ENCODE results near the gene RPL36AL.
"Not testable (repeated sequence)": the region's sequence is repeated elsewhere in the genome, so short reads cannot be mapped to it uniquely, and the experiment has no call there.

Gene RPL36AL

GRCh38 chr14:49619273-49619672 is 1.2 kb downstream of the RPL36AL start:
- DNase-seq = not testable (repeated sequence)

GRCh38 chr14:49617852-49618519 is 2.4 kb downstream of the RPL36AL start:
- DNase-seq = no peak

DNA sequence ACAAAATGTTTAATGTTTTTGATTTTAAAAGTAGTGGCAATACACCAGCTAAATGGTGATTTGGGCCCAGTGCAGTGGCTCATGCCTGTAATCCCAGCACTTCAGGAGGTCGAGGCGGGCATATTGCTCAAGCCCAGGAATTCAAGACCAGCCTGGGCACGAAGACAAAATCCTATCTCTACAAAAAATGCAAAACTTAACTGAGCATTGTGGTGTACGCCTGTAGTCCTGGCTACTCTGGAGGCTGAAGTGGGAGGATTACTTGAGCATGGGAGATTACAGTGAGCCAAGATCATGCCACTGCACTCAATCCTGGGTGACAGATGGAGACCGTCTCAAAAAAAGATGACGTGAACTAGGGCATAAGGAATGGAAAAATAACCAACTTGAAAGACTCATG is 4.7 kb downstream of the RPL36AL start:
- DNase-seq = no peak

DNA sequence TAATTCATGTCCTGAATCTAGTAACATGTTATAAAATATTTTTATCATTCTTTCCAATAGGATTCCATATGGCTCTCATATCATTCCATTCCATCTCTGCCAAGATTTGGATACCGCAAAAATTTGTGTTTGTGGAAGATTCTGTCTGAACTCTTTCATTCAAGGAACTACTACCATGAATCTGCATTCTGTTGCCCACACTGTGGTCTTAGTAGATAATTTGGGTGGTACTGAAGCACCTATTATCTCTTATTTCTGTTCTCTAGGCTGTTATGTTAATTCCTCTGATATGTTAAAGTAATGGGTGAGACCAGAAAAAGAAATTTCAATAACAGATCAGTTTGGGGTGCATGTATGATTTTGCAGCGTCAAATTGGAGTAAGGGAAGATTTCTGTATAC is 6.2 kb downstream of the RPL36AL start:
- DNase-seq = no peak

- DNase-seq = no peak
Observed at GRCh38 chr14:49612671-49613070, 7.8 kb downstream of the RPL36AL start.

GRCh38 chr14:49612251-49612650 is 8.2 kb downstream of the RPL36AL start:
- no peak for DNase-seq

DNA sequence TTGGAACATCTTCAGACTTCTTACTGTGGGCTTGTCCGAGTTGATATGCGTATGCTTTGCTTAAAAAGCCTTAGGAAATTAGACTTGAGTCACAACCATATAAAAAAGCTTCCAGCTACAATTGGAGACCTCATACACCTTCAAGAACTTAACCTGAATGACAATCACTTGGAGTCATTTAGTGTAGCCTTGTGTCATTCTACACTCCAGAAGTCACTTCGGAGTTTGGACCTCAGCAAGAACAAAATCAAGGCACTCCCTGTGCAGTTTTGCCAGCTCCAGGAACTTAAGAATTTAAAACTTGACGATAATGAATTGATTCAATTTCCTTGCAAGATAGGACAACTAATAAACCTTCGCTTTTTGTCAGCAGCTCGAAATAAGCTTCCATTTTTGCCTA is 12.8 kb downstream of the RPL36AL start:
- no peak for DNase-seq

GRCh38 chr14:49598485-49599300 is 21.7 kb downstream of the RPL36AL start, which contains the start of gene LRR1:
TSS of gene LRR1 (plus strand) at chr14:49598940. CDS start at chr14:49599021, 81 bp downstream.
- DNase-seq = peak; percentile 81

- DNase-seq = no peak
Observed at GRCh38 chr14:49598189-49598484, 22.3 kb downstream of the RPL36AL start.

- no peak for DNase-seq
Observed at GRCh38 chr14:49594347-49595091, 25.9 kb downstream of the RPL36AL start.

- no peak for DNase-seq
Observed at GRCh38 chr14:49593016-49593415, 27.4 kb downstream of the RPL36AL start.

GRCh38 chr14:49589387-49589786 is 31.0 kb downstream of the RPL36AL start:
- no peak for DNase-seq

- peak; percentile 29 for DNase-seq
Observed at GRCh38 chr14:49586673-49587460, 33.6 kb downstream of the RPL36AL start.

DNA sequence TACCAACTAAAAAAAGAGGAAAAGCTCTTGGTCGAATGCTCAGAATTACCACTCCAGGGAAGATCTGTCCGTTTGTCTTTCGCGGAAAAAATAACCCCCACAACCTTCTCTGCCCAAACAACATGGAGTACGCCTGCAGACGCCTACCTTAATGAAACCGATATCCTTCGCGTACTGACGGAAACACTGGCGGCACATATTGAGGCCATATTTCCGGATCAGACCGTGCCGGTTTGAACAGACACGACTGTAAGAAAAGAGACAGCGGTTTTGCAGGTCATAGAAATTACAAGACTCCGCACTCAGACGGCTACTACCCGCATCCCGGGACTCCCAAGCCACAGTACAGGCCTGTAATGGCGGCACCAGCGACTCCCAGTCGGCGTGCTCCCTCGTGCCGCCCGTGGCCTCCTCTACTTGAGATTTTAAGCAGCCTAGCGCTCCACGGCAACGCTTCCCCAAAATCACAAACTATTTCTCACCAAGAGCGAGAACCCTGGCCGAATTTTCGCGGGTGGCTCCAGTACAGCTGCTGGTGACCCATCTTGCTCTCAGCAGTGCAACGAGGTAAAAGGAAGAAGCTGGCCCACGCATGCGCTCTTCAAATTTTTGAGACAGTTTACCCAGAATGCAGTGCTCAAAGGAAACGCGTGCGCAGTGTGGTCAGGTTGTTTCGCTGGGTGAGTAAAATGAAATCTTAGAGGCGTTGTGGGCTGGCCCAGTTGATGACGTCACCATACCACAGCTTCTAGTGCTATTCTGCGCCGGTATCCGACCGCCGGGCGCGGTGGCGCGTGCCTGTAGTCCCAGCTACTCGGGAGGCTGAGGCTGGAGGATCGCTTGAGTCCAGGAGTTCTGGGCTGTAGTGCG is 34.4 kb downstream of the RPL36AL start, which contains the start of gene RPS29:
RPS29 (minus strand) TSS at position 578 of the 870 bp plus-strand sequence; CDS start at position 544, 34 bp downstream.
- peak; percentile 98 for DNase-seq

DNA sequence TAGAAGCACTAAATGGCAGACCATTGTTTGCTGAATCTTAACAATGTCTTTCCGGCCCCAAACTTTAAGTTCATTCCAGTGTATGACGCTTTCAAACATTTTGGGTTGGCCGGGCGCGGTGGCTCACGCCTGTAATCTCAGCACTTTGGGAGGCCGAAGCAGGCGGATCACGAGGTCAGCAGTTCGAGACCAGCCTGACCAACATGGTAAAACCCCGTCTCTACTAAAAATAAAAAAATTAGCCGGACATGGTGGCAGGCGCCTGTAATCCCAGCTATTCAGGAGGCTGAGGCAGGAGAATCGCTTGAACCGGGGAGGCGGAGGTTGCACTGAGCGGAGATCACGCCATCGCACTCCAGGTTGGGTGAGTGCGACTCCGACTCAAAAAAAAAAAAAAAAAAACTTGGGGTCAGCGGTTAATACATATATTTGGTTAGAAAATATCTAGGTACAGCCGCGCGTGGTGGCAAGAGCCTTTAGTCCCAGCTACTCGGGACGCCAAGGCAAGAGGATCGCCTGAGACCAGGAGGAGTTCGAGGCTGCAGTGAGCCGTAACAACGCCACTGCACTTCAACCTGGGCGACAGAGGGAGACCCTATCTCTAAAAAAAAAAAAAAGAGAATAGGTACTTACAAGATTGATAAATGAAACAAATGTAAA is 35.3 kb downstream of the RPL36AL start:
- DNase-seq = not testable (repeated sequence)

GRCh38 chr14:49584058-49584457 is 36.4 kb downstream of the RPL36AL start:
- DNase-seq = no peak

GRCh38 chr14:49583629-49584028 is 36.8 kb downstream of the RPL36AL start:
- DNase-seq = no peak

- DNase-seq = no peak
Observed at GRCh38 chr14:49582113-49582977, 38.1 kb downstream of the RPL36AL start.

DNA sequence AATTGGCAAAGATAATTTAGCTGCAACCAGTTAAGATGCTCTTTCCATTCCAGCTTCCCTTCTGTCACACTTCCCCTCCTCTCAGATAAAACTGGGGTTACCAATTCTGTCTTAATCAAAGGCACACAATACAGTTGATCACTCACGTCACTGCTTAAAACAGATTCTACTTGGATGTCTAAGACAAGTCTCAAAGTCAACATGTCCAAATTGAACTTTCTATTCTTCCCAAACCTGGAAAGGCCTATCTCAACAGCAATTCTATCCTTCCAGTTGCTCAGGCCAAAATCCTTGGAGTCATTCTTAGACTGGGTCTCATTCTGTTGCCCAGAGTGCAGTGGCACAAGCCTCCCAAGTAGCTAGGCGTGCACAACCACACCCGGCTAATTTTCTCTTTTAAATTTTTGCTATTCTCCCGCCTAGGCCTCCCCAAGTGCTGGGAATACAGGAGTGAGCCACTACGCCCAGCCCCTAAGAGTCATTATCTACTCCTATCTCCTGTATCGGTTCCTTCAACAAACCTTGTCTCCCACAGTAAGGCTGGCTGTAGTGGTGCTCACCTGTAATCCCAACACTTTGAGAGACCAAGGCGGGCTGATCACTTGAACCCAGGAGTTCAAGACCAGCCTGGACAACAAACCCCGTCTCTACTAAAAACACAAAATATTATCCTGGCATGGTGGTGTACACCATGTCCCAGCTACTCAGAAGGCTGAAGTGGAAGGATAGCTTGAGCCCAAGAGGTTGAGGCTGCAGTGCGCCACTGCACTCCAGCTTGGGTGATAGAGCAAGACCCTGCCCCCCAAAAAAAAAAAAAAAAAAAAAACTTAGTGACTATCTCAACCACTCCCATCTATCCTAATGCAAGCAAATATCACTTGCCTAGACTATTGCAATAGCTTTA is 39.0 kb downstream of the RPL36AL start:
- no peak for DNase-seq

All from activated gamma-delta T cell treated with Interleukin-2 at 50 U/mL for 16 hours (primary cell).